GM23248 (cell line): Measurements from ENCODE around the gene R3HDM2. TPM values are rescaled to one million over a fixed set of nuclear protein-coding genes. Genes with fewer than 3 reads are reported as not detected.

Source experiments
- DNase-seq: peaks from one replicate; pipeline ENCODE4 v3.0.0-alpha.2; 2015
- H2AFZ ChIP-seq: fragments of 200-600 bp; sonication (generic); 2 replicates; pipeline ENCODE4 v1.6.1; 2016; ENCODE audit warnings: antibody characterized with exemption
- H3F3A ChIP-seq: fragments of 200-600 bp; sonication (generic); 2 replicates; pipeline ENCODE4 v1.6.1; 2016; ENCODE audit warnings: mild to moderate bottlenecking, antibody characterized with exemption, mixed run types; ENCODE audit not compliant: insufficient read depth
- H3K27ac ChIP-seq: fragments of 200-600 bp; sonication (generic); 2 replicates; pipeline ENCODE4 v1.5.1; 2016; ENCODE audit warnings: mild to moderate bottlenecking
- H3K27me3 ChIP-seq: fragments of 200-600 bp; sonication (generic); replicated peaks from 2 replicates; pipeline ENCODE4 v1.6.1; 2016; ENCODE audit warnings: mild to moderate bottlenecking; ENCODE audit not compliant: insufficient read depth
- H3K36me3 ChIP-seq: fragments of 200-600 bp; sonication (generic); 2 replicates; pipeline ENCODE4 v1.6.1; 2016; ENCODE audit warnings: low read depth, mild to moderate bottlenecking
- H3K4me1 ChIP-seq: fragments of 200-600 bp; sonication (generic); 2 replicates; pipeline ENCODE4 v1.6.1; 2016; ENCODE audit warnings: mild to moderate bottlenecking; ENCODE audit not compliant: insufficient read depth
- H3K4me2 ChIP-seq: fragments of 200-600 bp; sonication (generic); one replicate; pipeline ENCODE4 v1.6.1; 2016; ENCODE audit warnings: mild to moderate bottlenecking; ENCODE audit not compliant: unreplicated experiment
- H3K4me3 ChIP-seq: fragments of 200-600 bp; sonication (generic); 2 replicates; pipeline ENCODE4 v1.5.1; 2016; ENCODE audit warnings: mild to moderate bottlenecking
- H3K79me2 ChIP-seq: fragments of 200-600 bp; sonication (generic); 2 replicates; pipeline ENCODE4 v1.6.1; 2016; ENCODE audit warnings: mild to moderate bottlenecking; ENCODE audit not compliant: insufficient read depth
- H3K9ac ChIP-seq: fragments of 200-600 bp; sonication (generic); 2 replicates; pipeline ENCODE4 v1.6.1; 2016; ENCODE audit warnings: mild to moderate bottlenecking
- H3K9me2 ChIP-seq: fragments of 200-600 bp; sonication (generic); 2 replicates; pipeline ENCODE4 v1.6.1; 2016; ENCODE audit warnings: mixed run types, mild to moderate bottlenecking, moderate library complexity; ENCODE audit not compliant: insufficient read depth
- H3K9me3 ChIP-seq: fragments of 200-600 bp; sonication (generic); one replicate; pipeline ENCODE4 v1.6.1; 2017; ENCODE audit warnings: low read depth
- H4K20me1 ChIP-seq: fragments of 200-600 bp; sonication (generic); 2 replicates; pipeline ENCODE4 v1.6.0; 2016; ENCODE audit not compliant: insufficient read depth
- EZH2 ChIP-seq: fragments of 200-600 bp; sonication (generic); IDR thresholded peaks from 2 replicates; pipeline ENCODE4 v1.6.1; 2018; ENCODE audit warnings: antibody characterized with exemption, mild to moderate bottlenecking; ENCODE audit not compliant: insufficient read depth, poor library complexity, severe bottlenecking
- EZH2phosphoT487 ChIP-seq: fragments of 200-600 bp; sonication (generic); IDR thresholded peaks from 2 replicates; pipeline ENCODE4 v1.6.1; 2018; ENCODE audit warnings: antibody characterized with exemption, moderate library complexity, mild to moderate bottlenecking, low read depth; ENCODE audit not compliant: insufficient read depth
- WGBS, 2 experiments: methylation state at CpG; one replicate each; pipeline ENCODE4 v1.1.6; 2015 to 2017; ENCODE audit warnings: low lambda C conversion rate in 2 of 2, low coverage in 1 of 2; ENCODE audit errors: missing lambda C conversion rate in 2 of 2; 5-methylcytosine and 5-hydroxymethylcytosine counted together
- in situ Hi-C: fragments of 300-500 bp; cut with MboI; formaldehyde crosslinking; loops from 2 replicates; pipeline ENCODE4 v1.15.0; 2020
- polyA plus RNA-seq: library from polyadenylated mRNA; unstranded; fragments of >200 nt; fragmentation: Nextera tagmentation; extraction: Ambion mirVana; gene quantifications from 2 replicates; pipeline ENCODE4 v1.2.1, GENCODE V29; 2016
- total RNA-seq: library from RNA; depleted of rRNA; stranded (reverse); fragments of >200 nt; shearing (Covaris generic); gene quantifications from 2 replicates; pipeline ENCODE4 v1.2.3, GENCODE V29; 2014

R3HDM2 gene
- total and polyA plus RNA-seq, 2 experiments from 2014 or later, result 16.9 to 17.0 TPM

DNA sequence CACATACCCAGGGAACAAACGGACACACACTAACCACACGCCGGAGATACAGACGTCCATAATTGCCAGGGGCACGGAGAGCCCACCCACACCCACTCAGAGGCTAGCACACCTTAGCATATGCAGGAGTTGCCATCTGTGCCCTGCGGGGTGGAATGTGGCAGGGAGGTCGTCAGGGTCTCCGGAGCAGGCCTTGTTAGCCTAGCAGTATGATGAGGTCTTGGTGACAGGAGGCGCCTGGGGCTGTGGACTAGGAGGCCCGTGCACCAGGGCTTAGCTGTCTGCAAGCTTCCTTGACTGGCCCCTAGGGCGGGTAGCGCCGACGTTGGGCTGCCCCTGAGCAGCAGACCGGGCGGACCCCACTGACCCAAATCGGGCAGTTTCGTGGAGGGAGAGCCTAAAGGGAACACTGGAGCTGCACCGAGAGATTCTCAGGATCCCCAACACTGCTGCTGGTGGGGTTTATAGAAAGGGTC lies 189.9 kb downstream of the R3HDM2 start:
- H3K4me3 ChIP-seq, result peak overlapping the region; percentile 96
- no peaks in the 10 kb centered on the region for H3K27me3 ChIP-seq
- H3K9me2 ChIP-seq, result no peaks in the 10 kb centered on the region
- peaks cover 23% of the 10 kb centered on the region for H3K4me1 ChIP-seq
- no peaks in the 10 kb centered on the region for H3K79me2 ChIP-seq
- no peaks in the 10 kb centered on the region for H4K20me1 ChIP-seq
- peak; percentile 71 for DNase-seq
- TF ChIP-seq EZH2phosphoT487 (no peak), EZH2 (no peak)
- no peaks in the 10 kb centered on the region for H3K36me3 ChIP-seq
- peaks cover 20% of the 10 kb centered on the region for H3F3A ChIP-seq
- no peak overlapping the region for H3K27ac ChIP-seq
- peak overlapping the region; percentile 92 for H3K4me2 ChIP-seq
- in situ Hi-C loops, result no loop called here
- H2AFZ ChIP-seq, result no peak overlapping the region
- H3K9ac ChIP-seq, result peak overlapping the region; percentile 90
- 9 to 16% methylated on average over 16 to 19 of the region's 19 CpGs for WGBS, 2 experiments
- H3K9me3 ChIP-seq, result no peaks in the 10 kb centered on the region

GRCh38 chr12:57240066-57240921 lies 190.5 kb downstream of the R3HDM2 start:
- Histone ChIP-seq H3K4me1 (peaks cover 23% of the 10 kb centered on the region), H2AFZ (peak overlapping the region; percentile 71), H3K9ac (peak overlapping the region; percentile 90), H3K36me3 (no peaks in the 10 kb centered on the region), H3K27me3 (no peaks in the 10 kb centered on the region), H3F3A (peaks cover 25% of the 10 kb centered on the region), H3K79me2 (no peaks in the 10 kb centered on the region), H3K9me2 (no peaks in the 10 kb centered on the region), H4K20me1 (no peaks in the 10 kb centered on the region), H3K27ac (peak overlapping the region; percentile 64), H3K9me3 (no peaks in the 10 kb centered on the region), H3K4me3 (peak overlapping the region; percentile 96), H3K4me2 (peak overlapping the region; percentile 92)
- WGBS, 2 experiments, result 1% methylated on average over 55 to 72 of the region's 72 CpGs
- in situ Hi-C loops, result no loop called here
- peak; percentile 89 for DNase-seq
- TF ChIP-seq EZH2phosphoT487, result no peak
- no peak for TF ChIP-seq EZH2

- peak overlapping the region; percentile 92 for H3K4me2 ChIP-seq
- peak overlapping the region; percentile 71 for H2AFZ ChIP-seq
- peak overlapping the region; percentile 96 for H3K4me3 ChIP-seq
- peak overlapping the region; percentile 90 for H3K9ac ChIP-seq
- H4K20me1 ChIP-seq, result no peaks in the 10 kb centered on the region
- in situ Hi-C loops, result no loop called here
- peak overlapping the region; percentile 64 for H3K27ac ChIP-seq
- no peaks in the 10 kb centered on the region for H3K79me2 ChIP-seq
- peaks cover 23% of the 10 kb centered on the region for H3K4me1 ChIP-seq
- H3K27me3 ChIP-seq, result no peaks in the 10 kb centered on the region
- peaks cover 2% of the 10 kb centered on the region for H3K36me3 ChIP-seq
- no peaks in the 10 kb centered on the region for H3K9me3 ChIP-seq
- H3F3A ChIP-seq, result peaks cover 22% of the 10 kb centered on the region
- TF ChIP-seq EZH2 (no peak), EZH2phosphoT487 (no peak)
- H3K9me2 ChIP-seq, result no peaks in the 10 kb centered on the region
- DNase-seq, result peak; percentile 46
- WGBS, 2 experiments, result 2 to 3% methylated on average over 13 to 14 of the region's 14 CpGs
These were observed 191.2 kb downstream of the R3HDM2 start for GRCh38 chr12:57239587-57240065.

DNA sequence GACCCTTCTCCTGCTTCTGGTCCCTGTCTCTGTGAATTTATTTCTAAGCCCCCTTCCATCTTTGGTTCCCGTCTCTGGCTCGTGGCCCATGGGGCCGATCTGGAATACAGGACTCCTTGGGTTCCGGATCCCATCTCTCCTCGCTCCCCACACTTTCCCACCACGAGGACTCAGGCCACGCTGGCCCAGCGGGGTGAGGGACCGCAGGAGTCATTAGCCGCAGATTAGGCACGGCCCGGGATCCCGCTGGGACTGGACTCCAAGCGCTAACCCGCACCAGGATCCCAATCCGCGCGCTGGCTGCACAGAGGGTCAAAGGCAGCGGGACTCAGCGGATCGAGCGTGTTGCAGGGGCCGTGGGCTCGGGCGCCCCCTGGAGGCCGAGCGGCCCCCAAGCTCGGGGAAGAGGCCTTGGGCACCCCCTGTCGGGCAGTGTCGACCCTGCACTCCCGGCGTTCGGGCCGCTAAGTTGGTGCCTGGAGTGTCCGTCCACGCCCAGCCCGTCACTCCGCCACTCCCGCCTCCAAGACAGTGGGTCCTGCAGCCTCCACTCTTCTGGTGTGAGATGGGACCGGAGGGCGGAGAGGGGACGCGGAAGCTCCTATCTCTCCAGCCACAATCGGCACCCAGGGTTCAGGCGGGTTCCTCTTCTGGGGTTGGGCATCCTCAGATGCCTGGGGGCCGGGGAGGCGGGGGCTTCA lies 191.8 kb downstream of the R3HDM2 start:
- H3K4me1 ChIP-seq, result peaks cover 23% of the 10 kb centered on the region
- no peak for TF ChIP-seq EZH2
- no peak for TF ChIP-seq EZH2phosphoT487
- in situ Hi-C loops, result no loop called here
- DNase-seq, result peak; percentile 89
- peaks cover 8% of the 10 kb centered on the region for H3K36me3 ChIP-seq
- no peaks in the 10 kb centered on the region for H3K27me3 ChIP-seq
- H3K79me2 ChIP-seq, result no peaks in the 10 kb centered on the region
- no peaks in the 10 kb centered on the region for H3K9me3 ChIP-seq
- peaks cover 25% of the 10 kb centered on the region for H3F3A ChIP-seq
- H2AFZ ChIP-seq, result peak overlapping the region; percentile 74
- peak overlapping the region; percentile 92 for H3K4me2 ChIP-seq
- no peaks in the 10 kb centered on the region for H4K20me1 ChIP-seq
- peak overlapping the region; percentile 96 for H3K4me3 ChIP-seq
- H3K27ac ChIP-seq, result peak overlapping the region; percentile 64
- H3K9me2 ChIP-seq, result no peaks in the 10 kb centered on the region
- WGBS, 2 experiments, result 1% methylated on average over 42 to 47 of the region's 47 CpGs
- H3K9ac ChIP-seq, result peak overlapping the region; percentile 90
